GM21423 (cell line): Measurements from ENCODE around the gene UBE2J2.
"Not testable (repeated sequence)": the region's sequence is repeated elsewhere in the genome, so short reads cannot be mapped to it uniquely, and the experiment has no call there.

ENCODE experiments used
- ATAC-seq: cut with Tn5 transposase; IDR thresholded peaks from one replicate; pipeline ENCODE4 v1.9.1; 2021; ENCODE audit warnings: mild to moderate bottlenecking, moderate library complexity; ENCODE audit not compliant: unreplicated experiment

UBE2J2 gene

DNA sequence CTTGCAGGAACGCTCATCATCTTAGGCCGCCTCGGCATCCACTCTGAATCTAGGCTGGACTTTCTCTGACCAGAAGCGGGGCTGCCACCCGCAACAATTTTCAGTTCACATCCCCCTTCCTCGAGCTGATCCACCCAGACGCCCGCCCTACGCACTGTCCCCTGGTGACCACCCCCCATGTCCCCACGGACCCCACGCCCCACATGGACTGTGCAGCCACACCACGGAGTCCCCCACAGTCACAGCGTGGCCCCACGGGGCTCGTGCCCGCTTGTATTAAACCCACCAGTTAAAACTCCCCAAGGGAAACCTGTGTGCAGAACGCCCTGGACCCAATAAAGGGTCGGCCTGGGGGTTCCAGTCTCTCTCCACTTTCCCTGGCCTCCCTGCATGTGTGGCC is 14.1 kb downstream of the UBE2J2 start:
- no peak for ATAC-seq

GRCh38 chr1:1259119-1259488 is 14.6 kb downstream of the UBE2J2 start:
- ATAC-seq = no peak

- ATAC-seq = no peak
Observed at GRCh38 chr1:1256956-1257871, 16.4 kb downstream of the UBE2J2 start.

DNA sequence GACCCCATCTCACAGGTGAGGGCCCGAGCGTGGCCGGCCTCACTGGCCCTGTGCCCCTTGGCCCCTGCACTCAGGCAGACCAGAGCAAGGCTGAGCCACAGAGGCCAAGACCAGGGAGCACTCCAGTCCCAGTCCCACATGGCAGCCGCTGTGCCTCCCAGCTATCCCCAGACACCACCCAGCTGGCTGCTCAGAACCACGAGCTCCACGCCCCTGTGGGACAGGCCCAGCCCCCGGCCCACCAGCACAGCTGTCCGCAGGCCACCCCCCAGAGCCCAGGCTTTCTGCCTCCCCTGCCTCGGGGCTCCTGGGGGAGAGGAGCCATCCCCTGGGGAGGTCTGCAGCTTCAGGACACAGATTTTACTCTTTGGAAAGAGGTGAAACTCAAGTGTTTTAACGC is 18.0 kb downstream of the UBE2J2 start:
- no peak for ATAC-seq

DNA sequence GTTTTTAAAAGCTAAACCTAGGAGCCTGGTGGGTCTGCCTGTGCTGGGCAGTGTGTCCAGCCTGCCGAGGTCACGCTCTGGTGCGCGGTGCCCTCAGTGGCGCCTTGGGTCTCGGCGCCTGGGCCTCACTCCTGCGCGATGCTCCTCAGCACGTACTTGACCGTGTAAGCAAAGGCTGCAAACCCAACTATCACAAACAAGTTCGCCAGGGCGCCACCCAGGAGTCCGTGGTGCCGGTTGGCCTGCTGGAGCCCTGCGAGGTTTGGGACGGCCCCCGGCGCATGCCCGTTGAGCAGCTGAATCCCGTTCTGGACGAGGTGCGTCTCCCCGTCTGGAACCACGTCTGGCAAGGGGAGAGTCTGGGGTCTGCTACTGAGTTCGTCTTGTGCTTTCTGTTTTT is 18.6 kb downstream of the UBE2J2 start:
- no peak for ATAC-seq

DNA sequence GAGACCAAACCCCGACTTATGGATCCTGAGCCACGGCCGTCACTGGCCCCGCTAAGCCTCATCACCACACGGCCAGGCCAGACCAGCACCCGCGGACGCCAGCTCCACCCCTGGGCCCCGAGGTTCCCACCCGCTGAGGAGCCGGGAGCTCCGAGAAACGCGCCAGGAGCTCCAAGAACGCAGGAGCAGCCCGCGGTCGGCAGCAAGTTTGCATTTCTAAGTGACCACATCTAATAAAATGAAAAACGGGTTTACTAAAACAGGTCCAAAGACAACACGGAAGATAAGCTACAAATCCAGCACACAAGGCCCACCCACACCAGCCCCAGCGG is 19.0 kb downstream of the UBE2J2 start:
- ATAC-seq = no peak

- ATAC-seq = no peak
Observed at GRCh38 chr1:1253972-1254666, 19.5 kb downstream of the UBE2J2 start.

- no peak for ATAC-seq
Observed at GRCh38 chr1:1253314-1253713, 20.3 kb downstream of the UBE2J2 start.

DNA sequence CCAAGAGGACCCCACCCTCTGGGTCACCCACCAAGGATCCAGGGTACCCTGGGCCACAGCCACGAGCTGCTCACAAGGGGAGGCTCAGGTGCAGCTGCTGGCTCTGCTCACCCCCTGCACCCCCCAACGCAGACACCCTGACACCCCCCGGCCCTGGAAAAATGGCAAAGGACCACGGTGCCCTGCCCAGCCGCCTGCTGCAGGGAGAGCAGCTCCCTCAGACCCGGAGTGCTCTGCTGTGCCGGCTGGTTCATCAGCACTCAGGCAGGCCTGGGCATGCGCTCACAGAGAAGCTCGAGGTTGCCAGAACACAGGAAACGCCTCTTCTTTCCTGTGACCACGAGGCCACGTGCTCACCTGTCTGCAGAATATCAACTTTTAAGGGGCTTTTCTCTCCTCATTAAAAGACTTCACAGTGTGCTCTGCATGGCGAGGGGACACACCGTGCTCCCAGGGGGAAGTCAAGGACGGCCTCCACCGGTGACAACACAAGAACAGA is 22.8 kb downstream of the UBE2J2 start:
- ATAC-seq = no peak

DNA sequence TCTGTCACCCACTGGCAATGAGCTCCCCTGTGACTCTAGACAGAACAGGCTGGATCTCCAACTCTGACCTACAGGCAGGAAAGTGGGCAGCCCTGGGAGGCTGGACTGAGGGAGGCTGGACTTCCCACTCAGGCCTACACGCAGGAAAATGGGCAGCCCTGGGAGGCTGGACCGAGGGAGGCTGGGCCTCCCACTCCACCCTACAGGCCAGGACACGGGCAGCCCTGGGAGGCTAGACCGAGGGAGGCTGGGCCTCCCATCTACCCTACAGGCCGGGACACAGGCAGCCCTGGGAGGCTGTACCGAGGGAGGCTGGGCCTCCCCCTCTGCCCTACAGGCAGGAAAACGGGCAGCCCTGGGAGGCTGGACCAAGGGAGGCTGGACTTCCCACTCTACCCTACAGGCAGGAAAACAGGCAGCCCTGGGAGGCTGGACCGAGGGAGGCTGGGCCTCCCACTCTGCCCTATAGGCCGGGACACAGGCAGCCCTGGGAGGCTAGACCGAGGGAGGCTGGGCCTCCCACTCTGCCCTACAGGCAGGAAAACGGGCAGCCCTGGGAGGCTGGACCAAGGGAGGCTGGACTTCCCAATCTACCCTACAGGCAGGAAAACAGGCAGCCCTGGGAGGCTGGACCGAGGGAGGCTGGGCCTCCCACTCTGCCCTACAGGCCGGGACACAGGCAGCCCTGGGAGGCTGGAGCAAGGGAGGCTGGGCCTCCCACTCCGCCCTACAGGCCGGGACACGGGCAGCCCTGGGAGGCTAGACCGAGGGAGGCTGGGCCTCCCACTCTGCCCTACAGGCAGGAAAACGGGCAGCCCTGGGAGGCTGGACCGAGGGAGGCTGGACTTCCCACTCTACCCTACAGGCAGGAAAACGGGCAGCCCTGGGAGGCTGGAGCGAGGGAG is 25.4 kb downstream of the UBE2J2 start:
- not testable (repeated sequence) for ATAC-seq

DNA sequence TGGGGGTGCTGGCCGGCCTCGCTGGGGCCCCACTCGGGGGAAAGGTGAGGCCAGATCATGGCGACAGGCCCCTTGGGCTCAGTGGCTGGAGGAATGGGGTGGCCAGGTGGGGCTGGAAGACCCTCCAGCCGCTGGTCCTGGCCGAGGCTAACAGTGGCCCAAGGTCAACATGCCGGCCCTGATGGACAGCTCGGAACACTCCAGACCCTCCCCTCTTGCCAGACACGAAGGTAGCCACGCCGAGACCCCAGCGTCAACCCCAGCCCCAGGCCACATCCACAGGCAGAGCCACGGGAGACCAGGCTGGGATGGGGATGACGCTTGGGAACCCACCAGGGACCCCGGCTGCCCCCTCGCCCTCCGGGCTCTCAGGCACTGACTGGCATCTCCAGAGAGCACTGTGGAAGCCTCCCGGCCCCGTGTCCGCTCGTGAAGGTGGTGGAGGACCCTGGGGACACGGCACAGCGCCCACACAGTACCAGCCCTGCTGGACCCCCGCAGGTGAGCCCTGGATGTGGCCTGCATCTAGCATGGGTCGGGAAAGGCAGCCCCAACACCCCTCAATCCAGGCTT is 26.2 kb downstream of the UBE2J2 start:
- no peak for ATAC-seq

DNA sequence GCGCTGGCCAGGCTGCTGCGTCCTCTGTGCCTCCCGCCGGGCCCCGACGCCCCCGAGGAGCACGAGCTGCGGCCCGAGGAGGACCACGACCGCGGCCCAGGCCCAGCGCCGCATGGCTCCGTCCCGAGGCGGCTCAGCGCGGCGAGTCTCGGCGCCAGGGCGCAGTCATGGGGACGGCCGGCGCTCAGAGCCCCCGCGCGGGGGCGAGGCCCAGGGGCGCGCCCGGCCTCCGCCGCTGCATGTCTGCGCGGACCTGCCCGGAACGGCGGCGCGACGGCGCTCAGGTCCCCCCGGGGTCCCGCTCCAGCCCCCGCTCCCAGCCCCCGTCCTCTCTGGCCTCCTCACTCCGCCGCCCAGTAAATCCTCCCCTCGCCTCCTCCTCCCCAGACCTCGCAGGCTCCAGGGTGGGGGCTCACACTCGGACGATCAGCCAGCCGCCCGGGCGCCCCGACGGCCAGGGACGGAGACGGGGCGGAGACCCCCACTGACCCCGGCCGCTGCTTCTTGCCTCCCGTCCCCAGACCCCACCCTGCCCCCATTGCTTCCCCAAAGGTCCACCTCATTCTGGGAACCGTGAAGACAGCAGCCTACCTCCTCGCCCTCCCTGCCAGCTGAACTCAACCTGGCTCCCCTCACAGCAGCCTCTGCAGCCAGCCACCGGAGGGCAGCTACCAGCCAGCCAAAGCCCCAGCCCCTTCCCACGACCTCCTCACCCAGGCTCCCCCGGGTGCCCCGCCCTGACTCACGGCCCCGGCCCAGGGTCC is 26.9 kb downstream of the UBE2J2 start, which contains the start of gene C1QTNF12:
Gene C1QTNF12, minus strand, starts transcription at position 146 of the 764 bp plus-strand sequence. Its CDS starts 32 bp downstream, at position 114.
- no peak for ATAC-seq

GRCh38 chr1:1245817-1246576 is 27.7 kb downstream of the UBE2J2 start:
- no peak for ATAC-seq

- no peak for ATAC-seq
Observed at GRCh38 chr1:1245178-1245816, 28.4 kb downstream of the UBE2J2 start.

DNA sequence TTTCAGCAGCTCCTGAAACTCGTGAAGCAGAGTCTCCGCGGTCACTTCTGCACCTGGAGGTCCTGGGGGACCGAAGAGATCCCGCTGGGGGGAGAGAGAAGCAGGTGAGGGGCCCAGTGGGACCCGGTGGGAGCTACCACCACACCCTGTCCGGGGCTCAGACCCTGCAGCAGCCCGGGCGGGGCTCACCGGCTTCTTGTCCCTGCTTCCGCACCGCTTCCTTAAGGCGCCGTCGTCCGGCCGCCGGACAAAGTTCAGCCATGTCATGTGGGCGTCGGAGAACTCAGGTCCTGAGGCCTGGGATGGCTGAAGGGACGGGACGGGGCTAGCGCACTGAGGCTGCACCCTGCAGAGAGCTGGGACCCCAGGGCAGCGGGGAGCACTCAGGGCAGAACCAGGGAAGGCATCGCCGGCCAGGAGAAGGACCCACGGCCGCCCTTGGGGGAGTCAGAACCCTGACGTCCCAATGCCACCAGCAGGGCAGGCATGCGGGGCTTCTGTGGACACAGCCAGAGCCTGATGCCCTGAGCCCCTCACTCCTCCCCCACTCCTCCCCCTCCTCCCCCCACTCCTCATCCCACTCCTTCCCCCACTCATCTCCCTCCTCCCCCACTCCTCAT is 29.4 kb downstream of the UBE2J2 start:
- no peak for ATAC-seq

GRCh38 chr1:1243807-1244191 is 29.9 kb downstream of the UBE2J2 start:
- no peak for ATAC-seq

GRCh38 chr1:1243266-1243660 is 30.4 kb downstream of the UBE2J2 start:
- ATAC-seq = no peak
